ENCODE results near the gene SPATS2.
"Not testable (repeated sequence)": the region's sequence is repeated elsewhere in the genome, so short reads cannot be mapped to it uniquely, and the experiment has no call there.

Gene SPATS2

DNA sequence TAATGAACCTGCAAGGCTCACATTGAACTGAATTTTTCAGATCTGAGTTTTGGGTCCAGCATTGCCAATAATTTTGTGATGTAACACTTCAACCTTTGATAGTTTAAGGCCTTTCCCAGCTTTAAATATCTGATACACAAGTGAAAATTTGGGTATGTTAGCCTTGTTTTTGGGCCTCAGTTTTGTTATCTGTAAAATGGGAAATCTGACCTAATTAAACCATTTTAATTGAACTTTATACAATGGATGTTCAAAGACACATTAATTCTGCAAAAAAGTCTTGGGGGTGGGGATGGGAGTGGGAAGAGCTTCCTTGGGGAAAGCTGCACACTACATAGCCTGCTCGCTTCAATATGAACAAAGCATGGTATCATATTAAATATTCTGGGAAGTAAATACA, 5.2 kb upstream of the SPATS2 start:
- Histone ChIP-seq H3K9ac (ENCODE audit: low read depth, low read length) (no peak overlapping the region), H3K4me2 (ENCODE audit: low read length) (no peak overlapping the region), H3K36me3 (ENCODE audit: insufficient read depth, low read length) (no peaks in the 10 kb centered on the region), H3K4me3 (ENCODE audit: low read length) (no peak overlapping the region), H3K27me3 (ENCODE audit: control insufficient read depth, insufficient read depth, low read length) (no peaks in the 10 kb centered on the region), H3K9me3 (replicated peaks; ENCODE audit: low read length) (no peaks in the 10 kb centered on the region), H3K4me1 (ENCODE audit: control insufficient read depth, insufficient read depth, low read length) (peaks cover 40% of the 10 kb centered on the region)

DNA sequence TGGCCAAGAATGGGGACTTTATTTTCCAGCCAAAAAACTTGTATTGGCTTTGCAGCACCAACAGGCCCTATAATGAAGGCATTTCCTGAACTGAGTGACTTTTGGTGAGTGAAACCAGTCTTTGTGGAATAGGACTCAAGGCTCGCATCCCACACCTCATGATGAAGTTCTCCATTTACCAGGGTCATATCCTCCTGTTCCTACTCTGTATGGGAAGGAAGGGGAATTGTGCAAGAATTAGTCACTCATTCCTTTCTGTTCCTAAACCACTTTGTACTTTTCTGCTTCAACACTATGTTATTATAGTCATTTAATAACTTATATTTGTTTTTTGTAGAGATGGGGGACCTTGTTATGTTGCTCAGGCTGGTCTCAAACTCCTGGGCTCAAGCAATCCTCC, 2.3 kb upstream of the SPATS2 start:
- Histone ChIP-seq H3K9ac (ENCODE audit: low read depth, low read length) (peak overlapping the region; percentile 11), H3K27me3 (ENCODE audit: control insufficient read depth, insufficient read depth, low read length) (no peaks in the 10 kb centered on the region), H3K4me1 (ENCODE audit: control insufficient read depth, insufficient read depth, low read length) (peaks cover 35% of the 10 kb centered on the region), H3K36me3 (ENCODE audit: insufficient read depth, low read length) (no peaks in the 10 kb centered on the region), H3K4me2 (ENCODE audit: low read length) (peak overlapping the region; percentile 86), H3K4me3 (ENCODE audit: low read length) (no peak overlapping the region), H3K9me3 (replicated peaks; ENCODE audit: low read length) (no peaks in the 10 kb centered on the region)

DNA sequence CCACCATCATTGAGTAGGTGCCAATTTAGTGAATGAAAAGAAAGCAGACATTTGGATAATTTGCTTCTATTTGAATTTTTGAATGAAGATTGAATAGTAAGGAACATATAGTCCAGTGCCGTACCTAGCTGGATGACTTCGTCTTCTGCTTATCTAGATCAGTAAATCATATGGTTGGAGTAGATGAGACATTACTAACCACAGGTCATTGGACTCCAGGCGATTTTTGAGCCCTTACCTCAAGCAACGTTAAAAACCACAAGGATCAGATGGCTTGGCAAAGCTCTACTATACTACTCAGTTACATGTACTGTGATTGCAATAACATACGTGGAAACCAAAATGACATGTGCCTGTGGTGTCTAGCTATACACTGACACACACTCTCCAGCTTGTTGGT, 1.7 kb upstream of the SPATS2 start:
- peaks cover 41% of the 10 kb centered on the region for H3K4me1 ChIP-seq (ENCODE audit: control insufficient read depth, insufficient read depth, low read length)

DNA sequence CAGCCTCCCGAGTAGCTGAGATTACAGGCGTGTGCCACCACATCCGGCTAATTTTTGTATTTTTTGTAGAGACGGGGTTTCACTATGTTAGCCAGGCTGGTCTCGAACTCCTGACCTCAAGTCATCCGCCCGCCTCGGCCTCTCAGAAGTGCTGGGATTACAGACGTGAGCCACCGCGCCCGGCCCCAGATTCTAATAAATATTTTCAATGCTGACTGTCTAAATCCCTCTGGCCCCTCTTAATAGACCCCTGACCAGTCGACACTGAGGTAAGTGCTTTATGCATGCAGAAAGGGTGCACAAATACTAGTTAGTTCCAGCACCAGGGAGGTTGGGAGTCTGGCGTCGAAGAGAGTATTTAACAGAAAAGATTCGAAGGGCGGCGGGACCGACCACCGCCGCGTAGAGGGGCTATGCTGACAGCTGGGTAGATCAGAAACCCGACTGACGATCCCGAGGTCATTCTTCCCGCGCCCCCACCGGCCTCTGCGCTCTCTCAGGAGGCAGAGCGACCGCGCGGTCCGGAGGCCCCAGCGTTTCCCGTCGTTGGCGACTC, 1.1 kb upstream of the SPATS2 start:
- no peaks in the 10 kb centered on the region for H3K9me3 ChIP-seq (replicated peaks; ENCODE audit: low read length)
- H3K4me3 ChIP-seq (ENCODE audit: low read length), result peak overlapping the region; percentile 76
- peaks cover 41% of the 10 kb centered on the region for H3K4me1 ChIP-seq (ENCODE audit: control insufficient read depth, insufficient read depth, low read length)
- peak overlapping the region; percentile 99 for H3K9ac ChIP-seq (ENCODE audit: low read depth, low read length)
- no peaks in the 10 kb centered on the region for H3K27me3 ChIP-seq (ENCODE audit: control insufficient read depth, insufficient read depth, low read length)
- H3K36me3 ChIP-seq (ENCODE audit: insufficient read depth, low read length), result no peaks in the 10 kb centered on the region
- peak overlapping the region; percentile 86 for H3K4me2 ChIP-seq (ENCODE audit: low read length)

More for the DNA sequence above, 1.7 kb upstream of the SPATS2 start:
- Histone ChIP-seq H3K9me3 (replicated peaks; ENCODE audit: low read length) (no peaks in the 10 kb centered on the region), H3K9ac (ENCODE audit: low read depth, low read length) (peak overlapping the region; percentile 99), H3K27me3 (ENCODE audit: control insufficient read depth, insufficient read depth, low read length) (no peaks in the 10 kb centered on the region), H3K4me3 (ENCODE audit: low read length) (no peak overlapping the region), H3K4me2 (ENCODE audit: low read length) (peak overlapping the region; percentile 86), H3K36me3 (ENCODE audit: insufficient read depth, low read length) (no peaks in the 10 kb centered on the region)

DNA sequence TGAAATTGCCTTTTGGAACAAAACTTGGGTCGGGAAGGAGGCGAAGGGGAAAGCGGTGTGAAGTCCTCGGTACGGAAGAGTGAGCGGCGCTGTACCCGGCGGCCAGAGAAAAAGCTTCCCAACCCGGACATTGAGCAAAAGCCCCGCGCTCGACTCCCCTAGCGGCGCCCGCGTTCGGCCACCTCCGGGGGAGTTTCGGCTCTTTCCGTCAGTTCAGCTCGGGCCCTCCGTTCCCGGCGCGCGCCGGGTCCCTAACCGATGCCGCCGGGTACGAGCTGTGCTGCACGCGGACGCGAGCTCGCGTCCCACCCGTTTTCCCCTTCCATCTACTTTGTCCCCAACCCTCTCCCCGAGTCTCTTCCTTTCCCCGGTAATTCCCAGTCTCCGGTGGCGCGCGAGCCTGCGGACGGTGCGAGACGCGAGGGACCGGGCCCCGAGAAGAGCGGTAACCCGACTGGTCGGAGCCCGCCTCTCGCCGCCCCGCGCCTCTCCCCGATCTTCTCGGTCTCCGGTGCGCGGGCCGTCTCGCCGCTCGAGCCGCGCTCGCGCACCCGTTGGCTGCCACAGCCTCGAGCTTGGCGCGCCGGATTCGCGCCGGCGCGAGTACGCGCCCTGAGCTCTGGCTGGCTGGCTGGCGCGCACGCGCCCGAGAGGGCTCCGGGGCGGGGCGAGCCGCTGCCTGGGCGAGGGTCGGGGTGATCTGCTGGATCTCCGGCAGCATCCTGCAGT, 446 bp upstream of the SPATS2 start:
- no peaks in the 10 kb centered on the region for H3K27me3 ChIP-seq (ENCODE audit: control insufficient read depth, insufficient read depth, low read length)
- H3K4me3 ChIP-seq (ENCODE audit: low read length), result peak overlapping the region; percentile 76

DNA sequence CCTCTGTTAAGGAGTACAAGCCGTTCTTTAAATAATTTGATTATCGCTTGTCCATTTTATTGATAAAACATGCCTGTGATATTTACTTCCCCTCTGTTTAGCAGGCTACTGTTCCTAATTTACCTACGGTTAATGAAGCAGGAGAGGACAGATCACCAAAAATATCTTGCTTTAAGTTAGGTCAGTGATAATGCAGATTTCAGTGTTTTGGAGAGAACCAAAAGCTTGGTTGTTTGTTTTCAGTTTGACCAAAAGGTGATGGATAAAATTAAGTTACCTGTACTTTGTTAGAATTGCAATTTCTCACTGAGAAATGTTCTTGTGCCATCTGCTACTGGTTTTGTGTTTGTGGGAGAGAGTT, 958 bp downstream of the SPATS2 start:
- Histone ChIP-seq H3K9me3 (replicated peaks; ENCODE audit: low read length) (no peaks in the 10 kb centered on the region), H3K4me3 (ENCODE audit: low read length) (peak overlapping the region; percentile 76), H3K27me3 (ENCODE audit: control insufficient read depth, insufficient read depth, low read length) (no peaks in the 10 kb centered on the region), H3K9ac (ENCODE audit: low read depth, low read length) (peak overlapping the region; percentile 99), H3K4me2 (ENCODE audit: low read length) (peak overlapping the region; percentile 86), H3K4me1 (ENCODE audit: control insufficient read depth, insufficient read depth, low read length) (peaks cover 41% of the 10 kb centered on the region), H3K36me3 (ENCODE audit: insufficient read depth, low read length) (peaks cover 2% of the 10 kb centered on the region)

More for the DNA sequence above, 446 bp upstream of the SPATS2 start:
- Histone ChIP-seq H3K9me3 (replicated peaks; ENCODE audit: low read length) (no peaks in the 10 kb centered on the region), H3K36me3 (ENCODE audit: insufficient read depth, low read length) (no peaks in the 10 kb centered on the region), H3K4me1 (ENCODE audit: control insufficient read depth, insufficient read depth, low read length) (peaks cover 41% of the 10 kb centered on the region), H3K4me2 (ENCODE audit: low read length) (peak overlapping the region; percentile 86), H3K9ac (ENCODE audit: low read depth, low read length) (peak overlapping the region; percentile 99)

DNA sequence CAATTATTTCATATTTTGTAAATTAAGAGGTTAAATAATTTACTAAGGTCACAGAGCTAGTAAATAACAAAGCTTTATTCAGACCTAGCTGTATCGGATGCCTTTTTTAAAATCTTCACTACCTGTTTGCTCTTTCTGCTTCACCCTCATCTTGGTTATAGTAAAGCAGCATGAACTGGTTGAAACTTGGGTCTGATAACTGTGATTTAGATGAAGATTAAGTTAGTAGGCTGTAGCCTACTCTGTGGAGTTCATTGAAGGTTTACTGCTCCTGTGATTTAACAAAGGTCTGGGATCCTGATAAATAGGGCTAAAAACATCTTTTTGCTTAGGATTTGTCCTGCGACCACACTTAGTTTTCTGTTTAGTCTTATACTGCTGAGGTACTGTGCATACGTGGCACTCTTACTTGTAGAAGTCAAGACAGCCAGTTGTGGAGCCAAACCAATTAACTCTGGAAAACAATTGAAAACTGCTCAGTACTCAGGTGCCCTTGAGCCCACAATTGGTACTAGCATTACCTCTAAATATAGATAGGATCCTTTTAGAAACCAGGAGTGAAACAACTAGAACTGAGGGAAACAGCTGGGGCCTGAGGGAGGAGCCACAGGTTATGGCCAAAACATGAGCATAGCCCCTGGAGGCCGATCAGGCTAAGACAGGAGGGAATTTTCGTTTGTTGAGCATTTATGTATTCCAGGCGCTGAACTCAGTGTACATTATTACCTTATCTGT, 2.3 kb downstream of the SPATS2 start:
- peak overlapping the region; percentile 54 for H3K9ac ChIP-seq (ENCODE audit: low read depth, low read length)

DNA sequence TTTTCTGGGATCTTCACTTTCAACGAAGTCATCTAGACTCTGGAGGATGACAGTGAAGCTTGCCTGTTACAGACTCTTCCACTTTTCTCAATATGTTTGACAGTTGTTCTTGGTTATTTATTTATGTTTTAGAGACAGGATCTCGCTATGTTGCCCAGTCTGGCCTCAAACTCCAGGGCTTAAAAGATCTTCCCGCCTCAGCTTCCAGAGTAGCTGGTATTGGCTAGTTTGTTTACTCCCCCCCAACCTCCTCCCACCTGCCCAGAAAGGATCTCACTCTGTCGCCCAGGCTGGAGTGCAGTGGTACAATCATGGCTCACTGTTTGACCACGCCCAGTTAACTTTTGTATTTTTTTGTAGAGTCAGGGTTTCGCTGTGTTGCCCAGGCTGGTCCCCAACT, 3.3 kb downstream of the SPATS2 start:
- Histone ChIP-seq H3K4me2 (ENCODE audit: low read length) (no peak overlapping the region), H3K4me3 (ENCODE audit: low read length) (no peak overlapping the region), H3K36me3 (ENCODE audit: insufficient read depth, low read length) (peaks cover 6% of the 10 kb centered on the region), H3K4me1 (ENCODE audit: control insufficient read depth, insufficient read depth, low read length) (peaks cover 28% of the 10 kb centered on the region), H3K27me3 (ENCODE audit: control insufficient read depth, insufficient read depth, low read length) (no peaks in the 10 kb centered on the region), H3K9me3 (replicated peaks; ENCODE audit: low read length) (no peaks in the 10 kb centered on the region), H3K9ac (ENCODE audit: low read depth, low read length) (no peak overlapping the region)

More for the DNA sequence above, 2.3 kb downstream of the SPATS2 start:
- peaks cover 6% of the 10 kb centered on the region for H3K36me3 ChIP-seq (ENCODE audit: insufficient read depth, low read length)
- peak overlapping the region; percentile 86 for H3K4me2 ChIP-seq (ENCODE audit: low read length)
- H3K4me3 ChIP-seq (ENCODE audit: low read length), result peak overlapping the region; percentile 76
- H3K27me3 ChIP-seq (ENCODE audit: control insufficient read depth, insufficient read depth, low read length), result no peaks in the 10 kb centered on the region
- H3K9me3 ChIP-seq (replicated peaks; ENCODE audit: low read length), result no peaks in the 10 kb centered on the region
- H3K4me1 ChIP-seq (ENCODE audit: control insufficient read depth, insufficient read depth, low read length), result peaks cover 38% of the 10 kb centered on the region

DNA sequence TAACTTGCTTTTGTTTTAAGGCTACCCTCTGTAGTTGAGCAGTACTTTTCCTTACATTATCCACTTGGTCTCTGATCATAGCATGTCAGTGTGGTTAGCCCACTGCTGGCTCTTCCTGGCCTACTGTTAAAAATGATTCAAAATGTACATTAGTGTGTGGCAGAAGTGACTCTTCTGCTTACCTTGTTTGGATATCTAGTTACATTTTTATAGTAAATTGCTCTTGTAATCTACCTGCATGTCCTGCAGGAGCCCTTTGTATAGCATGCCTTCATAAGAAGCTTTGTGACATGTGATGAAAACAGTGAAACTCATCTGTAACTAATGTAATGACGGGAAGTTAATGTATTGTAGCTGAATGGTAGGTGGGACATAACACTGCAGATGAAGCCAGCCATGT, 8.1 kb downstream of the SPATS2 start:
- Histone ChIP-seq H3K4me1 (ENCODE audit: control insufficient read depth, insufficient read depth, low read length) (peaks cover 2% of the 10 kb centered on the region), H3K9ac (ENCODE audit: low read depth, low read length) (no peak overlapping the region), H3K4me3 (ENCODE audit: low read length) (no peak overlapping the region), H3K9me3 (replicated peaks; ENCODE audit: low read length) (no peaks in the 10 kb centered on the region), H3K4me2 (ENCODE audit: low read length) (no peak overlapping the region), H3K27me3 (ENCODE audit: control insufficient read depth, insufficient read depth, low read length) (no peaks in the 10 kb centered on the region), H3K36me3 (ENCODE audit: insufficient read depth, low read length) (peaks cover 6% of the 10 kb centered on the region)

DNA sequence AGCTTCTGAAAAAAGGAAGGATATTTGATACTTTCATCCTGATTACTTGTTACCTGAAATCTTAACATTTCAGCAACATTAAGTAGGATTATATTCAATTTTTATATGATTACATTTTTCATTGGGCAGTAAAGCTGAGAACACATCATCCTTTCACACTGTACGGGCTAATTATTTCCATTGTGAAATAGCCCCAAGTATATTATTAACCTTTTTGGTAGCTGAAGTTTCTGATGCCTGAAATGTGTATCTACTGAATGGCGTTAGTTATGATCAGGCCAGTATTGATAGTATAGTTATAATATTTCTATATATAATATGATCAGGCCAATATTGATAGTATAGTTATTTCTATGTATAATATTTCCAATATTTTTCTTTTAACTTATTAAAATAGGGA, 10.1 kb downstream of the SPATS2 start:
- Histone ChIP-seq H3K4me1 (ENCODE audit: control insufficient read depth, insufficient read depth, low read length) (no peaks in the 10 kb centered on the region), H3K36me3 (ENCODE audit: insufficient read depth, low read length) (peaks cover 4% of the 10 kb centered on the region), H3K4me3 (ENCODE audit: low read length) (no peak overlapping the region), H3K9ac (ENCODE audit: low read depth, low read length) (no peak overlapping the region), H3K9me3 (replicated peaks; ENCODE audit: low read length) (no peaks in the 10 kb centered on the region), H3K4me2 (ENCODE audit: low read length) (no peak overlapping the region), H3K27me3 (ENCODE audit: control insufficient read depth, insufficient read depth, low read length) (no peaks in the 10 kb centered on the region)

DNA sequence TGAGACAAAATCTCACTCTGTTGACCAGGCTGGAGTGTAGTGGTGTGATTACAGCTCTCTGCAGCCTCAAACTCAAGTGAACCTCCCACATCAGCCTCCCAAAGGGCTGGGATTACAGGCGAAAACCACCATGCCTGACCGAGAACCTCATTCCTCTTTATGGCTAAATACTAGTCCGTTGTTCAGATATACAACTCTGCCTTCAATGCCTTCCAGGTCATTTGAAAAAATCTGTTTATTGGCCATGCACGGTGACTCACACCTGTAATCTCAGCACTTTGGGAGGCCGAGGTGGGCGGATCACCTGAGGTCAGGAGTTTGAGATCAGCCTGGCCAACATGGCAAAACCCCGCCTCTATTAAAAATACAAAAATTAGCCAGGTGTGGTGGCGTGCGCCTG, 12.9 kb downstream of the SPATS2 start:
- not testable (repeated sequence) for H3K36me3 ChIP-seq (ENCODE audit: insufficient read depth, low read length); H3K4me3 ChIP-seq (ENCODE audit: low read length); H3K27me3 ChIP-seq (ENCODE audit: control insufficient read depth, insufficient read depth, low read length); H3K9ac ChIP-seq (ENCODE audit: low read depth, low read length); H3K4me2 ChIP-seq (ENCODE audit: low read length); H3K9me3 ChIP-seq (replicated peaks; ENCODE audit: low read length); H3K4me1 ChIP-seq (ENCODE audit: control insufficient read depth, insufficient read depth, low read length)
